Suppressor macrophage treated with lipopolysaccharide for 4 hours (primary cell): ENCODE measurements around the gene ISG15.
"Not testable (repeated sequence)": the region's sequence is repeated elsewhere in the genome, so short reads cannot be mapped to it uniquely, and the experiment has no call there.

ENCODE experiments used
- DNase-seq: peaks from one replicate; pipeline ENCODE4 v3.0.0-alpha.2; 2020

The ISG15 gene

DNA sequence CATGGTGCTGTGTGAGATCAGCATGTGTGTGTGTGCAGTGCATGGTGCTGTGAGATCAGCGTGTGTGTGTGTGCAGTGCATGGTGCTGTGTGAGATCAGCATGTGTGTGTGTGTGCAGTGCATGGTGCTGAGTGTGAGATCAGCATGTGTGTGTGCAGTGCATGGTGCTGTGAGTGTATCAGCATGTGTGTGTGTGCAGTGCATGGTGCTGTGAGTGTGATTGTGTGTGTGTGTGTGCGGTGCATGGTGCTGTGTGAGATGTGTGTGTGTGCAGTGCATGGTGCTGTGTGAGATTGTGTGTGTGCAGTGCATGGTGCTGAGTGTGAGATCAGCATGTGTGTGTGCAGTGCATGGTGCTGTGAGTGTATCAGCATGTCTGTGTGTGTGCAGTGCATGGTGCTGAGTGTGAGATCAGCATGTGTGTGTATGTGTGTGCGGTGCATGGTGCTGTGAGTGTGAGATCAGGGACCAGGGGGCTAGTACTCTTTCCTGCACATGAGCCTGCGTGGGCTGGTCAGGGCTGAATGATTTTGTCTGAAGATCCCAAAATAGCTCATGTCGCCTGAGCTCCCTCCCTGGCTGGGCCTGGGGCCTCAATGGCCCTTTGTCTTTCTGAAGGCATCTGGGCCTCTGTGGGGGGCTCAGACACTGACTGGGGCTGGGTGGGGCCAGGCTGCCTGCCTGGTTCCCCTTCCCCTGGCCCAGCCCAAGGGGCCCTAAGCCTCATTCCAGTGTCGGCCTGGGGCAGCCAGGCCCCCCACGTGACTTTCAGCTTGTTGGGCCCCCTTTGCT, 17.8 kb downstream of the ISG15 start:
- DNase-seq: not testable (repeated sequence)

GRCh38 chr1:1031659-1032235, 18.4 kb downstream of the ISG15 start:
- DNase-seq: no peak

- DNase-seq: no peak
These were observed 19.1 kb downstream of the ISG15 start for GRCh38 chr1:1032424-1032823.

- peak; percentile 79 for DNase-seq
These were observed 19.8 kb downstream of the ISG15 start for GRCh38 chr1:1033009-1033587.

GRCh38 chr1:1033731-1034438, 20.6 kb downstream of the ISG15 start:
- no peak for DNase-seq

DNA sequence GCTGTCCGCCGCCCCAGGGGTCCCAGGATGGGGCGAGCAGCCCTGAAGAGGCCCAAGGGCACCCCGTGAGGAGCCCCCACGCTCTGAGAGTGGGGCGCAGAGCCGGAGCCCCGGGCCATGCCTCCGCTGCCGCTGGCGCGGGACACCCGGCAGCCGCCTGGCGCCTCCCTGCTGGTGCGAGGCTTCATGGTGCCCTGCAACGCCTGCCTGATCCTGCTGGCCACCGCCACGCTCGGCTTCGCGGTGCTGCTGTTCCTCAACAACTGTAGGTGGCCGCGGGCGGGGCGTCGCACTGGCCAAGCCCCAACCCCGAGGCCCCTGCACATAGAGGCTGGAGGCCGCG, 21.1 kb downstream of the ISG15 start:
- no peak for DNase-seq

DNA sequence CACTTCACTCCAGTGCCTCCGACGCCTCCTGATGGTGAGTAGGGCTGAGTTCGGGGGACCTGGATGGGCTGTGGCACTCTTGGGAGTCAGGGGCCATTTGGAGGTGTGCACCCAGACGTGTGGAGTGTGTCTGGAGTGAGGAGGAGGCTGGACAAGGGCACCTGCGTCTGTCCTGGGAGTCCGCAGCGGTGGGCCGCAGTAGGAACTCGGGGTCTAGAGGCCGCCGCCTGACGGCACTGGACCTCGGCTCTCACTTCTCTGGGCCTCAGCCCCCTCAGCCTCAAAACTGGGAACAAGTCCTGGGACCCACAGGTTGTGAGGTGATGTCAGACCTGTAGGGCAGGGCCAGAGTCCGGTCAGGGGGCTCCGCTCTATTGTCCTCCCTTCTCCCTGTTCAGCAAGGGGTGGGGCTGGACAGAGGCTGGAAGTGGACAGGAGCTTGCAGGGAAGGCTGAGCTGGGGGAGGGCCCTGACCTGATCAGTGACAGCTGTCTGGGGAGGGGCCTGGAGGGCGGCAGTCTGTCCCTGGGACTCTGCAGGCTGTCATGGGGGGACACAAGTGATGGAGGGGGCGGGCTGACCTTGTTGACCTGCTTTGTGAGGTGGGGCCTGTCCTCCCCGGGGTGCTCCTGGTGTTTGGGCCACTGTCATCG, 22.1 kb downstream of the ISG15 start:
- DNase-seq: no peak

DNA sequence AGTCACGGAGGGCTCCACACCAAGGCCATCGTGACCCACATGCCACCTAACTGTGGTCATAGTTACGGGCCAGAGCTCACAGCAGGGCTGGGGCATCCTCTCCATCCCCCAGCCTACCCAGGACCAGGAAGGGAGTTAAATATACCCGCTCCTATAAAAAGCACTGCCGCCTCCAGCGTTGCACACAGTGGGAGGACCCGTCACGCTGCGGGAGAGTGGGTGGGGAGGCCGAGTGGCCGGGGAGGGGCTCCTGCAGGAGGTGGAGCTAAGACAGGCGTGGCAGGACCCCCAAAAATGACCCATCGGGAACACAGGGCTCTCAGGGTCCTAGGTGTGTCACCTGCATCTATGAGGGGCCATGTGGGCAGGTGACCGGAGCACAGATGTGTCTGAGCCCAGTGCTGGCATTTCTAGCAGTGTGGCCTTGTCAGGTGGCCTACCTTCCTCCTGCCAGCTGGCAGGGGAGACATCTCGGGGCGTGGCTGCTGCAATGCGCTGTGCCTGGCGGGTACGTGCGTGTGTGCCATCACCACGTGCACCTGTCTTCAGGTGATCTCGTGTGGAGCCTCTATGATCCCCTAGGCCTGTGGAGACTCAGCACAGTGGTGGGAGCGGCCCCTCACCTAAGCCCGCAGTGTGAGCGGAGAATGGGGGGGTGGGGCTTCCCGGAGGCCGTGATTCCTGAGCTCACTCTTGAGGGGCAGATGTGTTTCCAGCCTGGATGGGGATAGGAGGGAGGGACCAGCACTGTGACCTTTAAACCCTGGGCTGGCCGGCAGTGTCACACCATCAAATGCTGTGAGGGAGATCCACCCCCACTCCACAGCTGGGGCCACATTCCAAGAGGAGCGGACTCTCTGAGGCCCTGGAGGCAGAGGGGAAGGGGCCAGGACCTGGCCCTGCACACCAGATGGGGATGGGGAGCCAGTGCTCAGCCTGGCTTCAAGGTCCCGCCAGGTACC, 24.4 kb downstream of the ISG15 start:
- DNase-seq: no peak

DNA sequence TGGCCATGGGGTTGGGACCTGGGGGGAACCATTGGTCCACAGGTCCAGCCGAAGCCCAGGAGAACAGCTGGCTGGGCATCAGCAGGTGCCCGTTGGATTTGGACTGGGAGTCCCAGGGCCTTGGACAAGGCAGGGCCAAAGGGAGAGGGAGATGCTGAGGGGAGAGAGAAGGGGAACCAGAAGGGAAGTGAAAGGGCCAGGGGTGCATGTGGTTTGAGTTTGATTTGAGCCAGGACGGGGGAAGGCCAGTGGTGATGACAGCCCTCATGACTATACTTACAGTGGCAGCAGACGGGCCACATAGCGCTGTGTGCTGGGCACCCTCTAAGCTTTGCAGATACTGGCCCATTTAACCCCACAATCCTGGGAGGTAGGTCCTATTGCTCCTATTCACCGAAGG, 25.4 kb downstream of the ISG15 start:
- DNase-seq: peak; percentile 86

- DNase-seq: peak; percentile 56
These were observed 26.0 kb downstream of the ISG15 start for GRCh38 chr1:1039145-1039910.

GRCh38 chr1:1040004-1040991, 27.0 kb downstream of the ISG15 start:
- peak; percentile 82 for DNase-seq

DNA sequence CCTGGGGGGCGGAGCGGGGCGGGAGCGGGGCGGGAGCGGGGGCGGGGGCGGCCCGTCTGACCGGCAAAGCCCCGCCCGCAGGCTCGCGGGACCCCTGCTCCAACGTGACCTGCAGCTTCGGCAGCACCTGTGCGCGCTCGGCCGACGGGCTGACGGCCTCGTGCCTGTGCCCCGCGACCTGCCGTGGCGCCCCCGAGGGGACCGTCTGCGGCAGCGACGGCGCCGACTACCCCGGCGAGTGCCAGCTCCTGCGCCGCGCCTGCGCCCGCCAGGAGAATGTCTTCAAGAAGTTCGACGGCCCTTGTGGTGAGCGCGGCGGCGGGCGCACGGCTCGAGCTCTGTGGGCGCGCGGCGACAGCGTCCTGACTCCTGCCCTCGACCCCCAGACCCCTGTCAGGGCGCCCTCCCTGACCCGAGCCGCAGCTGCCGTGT, 27.8 kb downstream of the ISG15 start:
- no peak for DNase-seq

DNA sequence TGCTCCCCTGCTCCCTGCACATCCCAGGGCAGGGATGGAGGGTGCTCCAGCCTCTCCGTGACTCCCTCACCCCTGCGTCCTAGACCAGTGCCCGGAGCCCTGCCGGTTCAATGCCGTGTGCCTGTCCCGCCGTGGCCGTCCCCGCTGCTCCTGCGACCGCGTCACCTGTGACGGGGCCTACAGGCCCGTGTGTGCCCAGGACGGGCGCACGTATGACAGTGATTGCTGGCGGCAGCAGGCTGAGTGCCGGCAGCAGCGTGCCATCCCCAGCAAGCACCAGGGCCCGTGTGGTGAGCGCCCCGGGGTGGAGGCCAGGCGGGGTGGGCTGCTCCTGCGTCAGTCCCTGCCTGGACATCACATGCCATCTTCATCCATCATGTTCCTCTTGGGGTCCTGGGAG, 28.6 kb downstream of the ISG15 start:
- DNase-seq: no peak

- DNase-seq: no peak
These were observed 29.5 kb downstream of the ISG15 start for GRCh38 chr1:1042835-1043234.

- DNase-seq: no peak
These were observed 30.1 kb downstream of the ISG15 start for GRCh38 chr1:1043411-1043810.

- DNase-seq: no peak
These were observed 30.6 kb downstream of the ISG15 start for GRCh38 chr1:1043921-1044320.

DNA sequence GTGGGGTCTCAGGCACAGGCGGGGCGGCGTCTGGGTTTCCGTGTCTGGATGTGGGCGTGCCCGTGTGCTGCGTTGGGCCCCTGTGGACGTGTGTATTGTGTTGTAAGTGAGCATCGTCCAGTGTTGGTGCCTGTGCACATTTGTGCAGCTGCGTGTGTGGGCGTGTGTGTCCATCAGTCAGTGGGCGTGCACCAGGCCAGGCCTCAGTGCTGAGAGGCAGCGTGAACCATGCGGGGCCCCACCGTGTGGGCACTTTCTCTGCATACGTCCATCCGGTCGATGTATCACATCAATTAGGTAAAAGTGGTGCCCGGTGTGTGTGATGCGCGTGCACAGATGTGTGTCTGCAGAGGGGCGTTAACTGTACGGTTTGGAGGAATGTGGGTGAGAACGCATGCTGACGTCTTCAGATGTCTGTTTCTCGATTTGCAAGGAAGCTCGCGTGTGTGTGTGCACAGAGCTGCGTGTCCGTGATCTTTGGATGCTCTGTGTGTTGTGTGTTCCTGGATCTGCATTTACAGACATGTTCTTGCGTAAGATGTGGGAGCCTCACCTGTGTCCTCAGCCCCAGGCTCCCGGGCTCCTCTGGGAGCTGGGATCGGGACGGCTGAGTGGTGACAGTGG, 31.3 kb downstream of the ISG15 start:
- no peak for DNase-seq

GRCh38 chr1:1045129-1045528, 31.8 kb downstream of the ISG15 start:
- DNase-seq: no peak

DNA sequence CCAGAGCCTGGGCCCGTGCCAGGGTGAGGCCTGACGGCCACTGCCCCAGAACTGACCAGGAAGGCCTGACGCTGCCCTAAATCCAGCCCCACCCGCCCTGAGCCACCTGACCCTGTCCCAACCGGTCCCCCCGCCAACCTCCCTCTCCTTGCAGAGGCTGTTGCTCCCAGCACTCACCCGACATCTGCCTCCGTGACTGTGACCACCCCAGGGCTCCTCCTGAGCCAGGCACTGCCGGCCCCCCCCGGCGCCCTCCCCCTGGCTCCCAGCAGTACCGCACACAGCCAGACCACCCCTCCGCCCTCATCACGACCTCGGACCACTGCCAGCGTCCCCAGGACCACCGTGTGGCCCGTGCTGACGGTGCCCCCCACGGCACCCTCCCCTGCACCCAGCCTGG, 32.9 kb downstream of the ISG15 start:
- no peak for DNase-seq

GRCh38 chr1:1046767-1047166, 33.5 kb downstream of the ISG15 start:
- no peak for DNase-seq
